HepG2 (cell line): Measurements from ENCODE around the gene BICDL1. TPM values are rescaled to one million over a fixed set of nuclear protein-coding genes. Genes with fewer than 3 reads are reported as not detected.

ENCODE experiments used
- AGO2 ChIP-seq: fragments of 200-400 bp; formaldehyde crosslinking; optimal IDR thresholded peaks from 2 replicates; pipeline ENCODE3; 2017; ENCODE audit warnings: mild to moderate bottlenecking, low read depth, low read length, moderate library complexity
- BCLAF1 ChIP-seq: fragments of 450-650 bp; IDR thresholded peaks from 2 replicates; pipeline ENCODE4 v1.6.1; 2017; ENCODE audit warnings: mild to moderate bottlenecking
- MATR3 ChIP-seq: sonication (generic); formaldehyde crosslinking; IDR thresholded peaks from 2 replicates; pipeline ENCODE4 v1.4.0; 2020; ENCODE audit warnings: missing genetic modification reagents
- MAX ChIP-seq: IDR thresholded peaks from 2 replicates; pipeline ENCODE4 v1.6.1; 2012; ENCODE audit warnings: inconsistent platforms
- PBX2 ChIP-seq: IDR thresholded peaks from 2 replicates; pipeline ENCODE4 v1.6.1; 2016; ENCODE audit warnings: control low read depth
- PRDM4 ChIP-seq: sonication (generic); formaldehyde crosslinking; IDR thresholded peaks from 2 replicates; pipeline ENCODE4 v1.9.0; 2021; ENCODE audit warnings: missing genetic modification reagents, borderline replicate concordance
- REL ChIP-seq: sonication (generic); formaldehyde crosslinking; conservative IDR thresholded peaks from 2 replicates; pipeline ENCODE4 v1.8.0; 2022; ENCODE audit warnings: mild to moderate bottlenecking, missing genetic modification reagents, moderate library complexity
- RNF219 ChIP-seq: sonication (generic); formaldehyde crosslinking; IDR thresholded peaks from 2 replicates; pipeline ENCODE4 v1.5.0; 2020; ENCODE audit warnings: mild to moderate bottlenecking, missing genetic modification reagents
- SAP130 ChIP-seq: IDR thresholded peaks from 2 replicates; pipeline ENCODE4 v1.6.1; 2016; ENCODE audit warnings: low read depth
- STAG1 ChIP-seq: sonication (generic); formaldehyde crosslinking; IDR thresholded peaks from 2 replicates; pipeline ENCODE4 v1.4.0; 2020; ENCODE audit warnings: missing genetic modification reagents
- TAF15 ChIP-seq: fragments of 200-400 bp; formaldehyde crosslinking; IDR thresholded peaks from one replicate; pipeline ENCODE4 v1.6.1; 2018; ENCODE audit warnings: mild to moderate bottlenecking, low read depth, low read length; ENCODE audit not compliant: poor library complexity, severe bottlenecking
- TFAP4 ChIP-seq: sonication (generic); IDR thresholded peaks from 2 replicates; pipeline ENCODE4 v1.6.1; 2016; ENCODE audit warnings: low read depth, borderline replicate concordance
- THAP11 ChIP-seq: IDR thresholded peaks from 2 replicates; pipeline ENCODE4 v1.6.1; 2016; ENCODE audit warnings: missing biosample characterization, missing genetic modification reagents
- ZBTB33 ChIP-seq: sonication (generic); formaldehyde crosslinking; IDR thresholded peaks from 2 replicates; pipeline ENCODE4 v1.4.0; 2020; ENCODE audit warnings: missing genetic modification reagents
- ZNF543 ChIP-seq: sonication (generic); formaldehyde crosslinking; IDR thresholded peaks from 2 replicates; pipeline ENCODE4 v1.4.0; 2020; ENCODE audit warnings: mild to moderate bottlenecking, missing genetic modification reagents
- ZNF556 ChIP-seq: sonication (generic); formaldehyde crosslinking; IDR thresholded peaks from 2 replicates; pipeline ENCODE4 v1.4.0; 2020; ENCODE audit warnings: mild to moderate bottlenecking, missing genetic modification reagents, borderline replicate concordance
- polyA plus RNA-seq, 8 experiments: library from polyadenylated mRNA; depleted of rRNA in 3 of 8; stranded (reverse) in 7 of 8; unstranded in 1 of 8; fragments of >200 nt; fragmentation: Illumina TruSeq in 4 of 8; extraction: Trizol in 4 of 8; gene quantifications; 2 replicates each; pipeline versions ENCODE4 v1.2.1 to v1.2.3, GENCODE V29; 2011 to 2016; ENCODE audit warnings: low read depth in 4 of 8, missing spikeins in 1 of 8, mixed read lengths in 1 of 8; ENCODE audit not compliant: insufficient read depth in 1 of 8
- total RNA-seq, 5 experiments: library from RNA; depleted of rRNA; stranded (reverse); fragments of >200 nt; fragmentation: Illumina TruSeq; extraction: Trizol; gene quantifications; 2 replicates each; pipeline ENCODE4 v1.2.3, GENCODE V29; 2016; ENCODE audit warnings: low read depth in 1 of 5

BICDL1 gene
- total and polyA plus RNA-seq, 2 of the 13 experiments (the other 11 are each of a cell fraction or from before 2014, with no cell fraction given) = 3.6 to 9.7 TPM

GRCh38 chr12:120092551-120093335, 103.7 kb downstream of the BICDL1 start (continued):
- TF ChIP-seq TFAP4 = peak; percentile 86; the same call in 1 of the 2 replicates
- no peak for TF ChIP-seq ZNF556 (CRISPR knock-in tag)
- peak; percentile 61 for TF ChIP-seq STAG1 (CRISPR knock-in tag)
- TF ChIP-seq PRDM4 = no peak
- no peak for TF ChIP-seq BCLAF1
- TF ChIP-seq TAF15 = peak; percentile 15
- no peak for TF ChIP-seq ZNF543
- 0 out of 2 replicates have a peak, but pooled peaks have one; percentile 28 for TF ChIP-seq ZBTB33 (CRISPR knock-in tag)
- peak; percentile 39; the same call in 1 of the 2 replicates for TF ChIP-seq MAX
- no peak for TF ChIP-seq PBX2 (CRISPR knock-in tag)
- TF ChIP-seq REL (CRISPR knock-in tag) = no peak
- no peak for TF ChIP-seq THAP11 (CRISPR knock-in tag)
- no peak for TF ChIP-seq MATR3 (CRISPR knock-in tag)
- peak; percentile 63 for TF ChIP-seq SAP130 (CRISPR knock-in tag)
- TF ChIP-seq RNF219 (CRISPR knock-in tag) = no peak
- peak; percentile 69 for TF ChIP-seq AGO2
